Sigmoid colon (tissue), 4 donors: Measurements from ENCODE around the gene SAMD10.

Source experiments
- POLR2A ChIP-seq, 2 donors: fragments of 450-650 bp; IDR thresholded peaks; one replicate each; pipeline ENCODE4 v1.6.1; 2016; ENCODE audit warnings: antibody characterized with exemption in 2 of 2, mild to moderate bottlenecking in 2 of 2, moderate library complexity in 2 of 2
- POLR2AphosphoS5 ChIP-seq, 4 donors: sonication (generic); formaldehyde crosslinking; IDR thresholded peaks; one replicate each; pipeline ENCODE4 v1.6.1; 2017; ENCODE audit warnings: antibody characterized with exemption in 4 of 4
- TF ChIP-seq, protein P1 (sequence below), 4 experiments: fragments of 450-650 bp in 3 of 4; fragments of 200-600 bp in 1 of 4; IDR thresholded peaks; one replicate each; pipeline ENCODE4 v1.5.1; 2016 to 2019; ENCODE audit warnings: antibody characterized with exemption in 4 of 4, mild to moderate bottlenecking in 3 of 4, moderate library complexity in 2 of 4

DNA sequence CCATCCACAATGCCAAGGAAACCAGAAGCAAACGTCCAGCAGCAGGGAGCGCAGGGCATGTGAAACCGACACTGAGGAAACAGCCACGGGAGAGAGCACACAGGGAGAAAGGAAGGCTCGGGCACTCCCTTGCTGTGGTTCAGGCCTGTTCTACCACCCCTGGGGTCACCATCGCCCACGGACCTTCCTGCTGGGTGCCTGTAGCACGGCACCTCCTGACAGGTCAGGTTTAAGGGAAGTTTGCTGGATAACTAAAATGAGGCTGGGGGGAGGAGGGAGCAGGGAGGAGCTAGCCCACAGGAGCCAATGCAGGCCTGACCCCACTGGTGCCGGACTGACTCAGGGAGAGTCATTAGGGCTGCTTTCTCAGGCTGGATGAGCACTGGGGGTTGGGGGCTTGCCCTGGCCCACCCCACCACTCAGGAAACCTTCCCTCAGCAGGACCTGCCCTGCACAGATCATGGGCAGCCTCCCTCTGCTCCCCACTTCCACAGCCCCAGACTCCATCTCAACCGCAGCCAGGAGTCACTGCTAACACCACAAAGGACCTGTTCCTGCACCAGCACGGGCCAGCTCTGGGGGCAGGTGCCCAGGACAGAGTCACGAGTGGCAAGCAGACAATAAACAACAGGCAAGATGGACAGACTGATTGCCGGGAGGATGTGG lies 25.5 kb downstream of the SAMD10 start:
- no peak for TF ChIP-seq POLR2AphosphoS5 (IDR thresholded peaks at IDR 0.05)
- TF ChIP-seq POLR2A (IDR thresholded peaks at IDR 0.05): no peak
- TF ChIP-seq, protein P1, sequence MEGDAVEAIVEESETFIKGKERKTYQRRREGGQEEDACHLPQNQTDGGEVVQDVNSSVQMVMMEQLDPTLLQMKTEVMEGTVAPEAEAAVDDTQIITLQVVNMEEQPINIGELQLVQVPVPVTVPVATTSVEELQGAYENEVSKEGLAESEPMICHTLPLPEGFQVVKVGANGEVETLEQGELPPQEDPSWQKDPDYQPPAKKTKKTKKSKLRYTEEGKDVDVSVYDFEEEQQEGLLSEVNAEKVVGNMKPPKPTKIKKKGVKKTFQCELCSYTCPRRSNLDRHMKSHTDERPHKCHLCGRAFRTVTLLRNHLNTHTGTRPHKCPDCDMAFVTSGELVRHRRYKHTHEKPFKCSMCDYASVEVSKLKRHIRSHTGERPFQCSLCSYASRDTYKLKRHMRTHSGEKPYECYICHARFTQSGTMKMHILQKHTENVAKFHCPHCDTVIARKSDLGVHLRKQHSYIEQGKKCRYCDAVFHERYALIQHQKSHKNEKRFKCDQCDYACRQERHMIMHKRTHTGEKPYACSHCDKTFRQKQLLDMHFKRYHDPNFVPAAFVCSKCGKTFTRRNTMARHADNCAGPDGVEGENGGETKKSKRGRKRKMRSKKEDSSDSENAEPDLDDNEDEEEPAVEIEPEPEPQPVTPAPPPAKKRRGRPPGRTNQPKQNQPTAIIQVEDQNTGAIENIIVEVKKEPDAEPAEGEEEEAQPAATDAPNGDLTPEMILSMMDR (IDR thresholded peaks at IDR 0.05): no peak
